HG03108 (cell line): ENCODE measurements around the gene TMEM163.
"Not testable (repeated sequence)": the region's sequence is repeated elsewhere in the genome, so short reads cannot be mapped to it uniquely, and the experiment has no call there.

Experiments used
- ATAC-seq: cut with Tn5 transposase; IDR thresholded peaks from one replicate; pipeline ENCODE4 v1.9.1; 2021; ENCODE audit warnings: moderate library complexity; ENCODE audit not compliant: unreplicated experiment

Gene TMEM163

DNA sequence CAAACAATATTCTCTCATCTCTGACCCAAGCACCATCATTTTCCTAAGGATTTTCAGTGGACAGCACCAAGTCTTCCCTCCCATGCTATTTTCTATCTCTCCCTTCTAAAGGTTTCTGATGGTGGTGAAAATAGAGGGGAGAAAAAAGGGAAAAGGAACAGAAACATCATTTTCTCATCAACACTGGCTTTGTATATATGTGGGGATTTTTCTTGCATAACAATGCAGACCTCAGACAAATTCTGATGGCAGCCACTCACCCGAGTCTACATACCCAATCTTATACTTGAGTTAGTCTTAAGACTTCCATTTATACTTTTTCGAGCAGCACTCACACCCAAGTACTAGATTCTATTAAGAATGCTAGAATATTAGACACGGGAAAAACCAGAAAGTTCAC lies 95.8 kb downstream of the TMEM163 start:
- ATAC-seq, result no peak

DNA sequence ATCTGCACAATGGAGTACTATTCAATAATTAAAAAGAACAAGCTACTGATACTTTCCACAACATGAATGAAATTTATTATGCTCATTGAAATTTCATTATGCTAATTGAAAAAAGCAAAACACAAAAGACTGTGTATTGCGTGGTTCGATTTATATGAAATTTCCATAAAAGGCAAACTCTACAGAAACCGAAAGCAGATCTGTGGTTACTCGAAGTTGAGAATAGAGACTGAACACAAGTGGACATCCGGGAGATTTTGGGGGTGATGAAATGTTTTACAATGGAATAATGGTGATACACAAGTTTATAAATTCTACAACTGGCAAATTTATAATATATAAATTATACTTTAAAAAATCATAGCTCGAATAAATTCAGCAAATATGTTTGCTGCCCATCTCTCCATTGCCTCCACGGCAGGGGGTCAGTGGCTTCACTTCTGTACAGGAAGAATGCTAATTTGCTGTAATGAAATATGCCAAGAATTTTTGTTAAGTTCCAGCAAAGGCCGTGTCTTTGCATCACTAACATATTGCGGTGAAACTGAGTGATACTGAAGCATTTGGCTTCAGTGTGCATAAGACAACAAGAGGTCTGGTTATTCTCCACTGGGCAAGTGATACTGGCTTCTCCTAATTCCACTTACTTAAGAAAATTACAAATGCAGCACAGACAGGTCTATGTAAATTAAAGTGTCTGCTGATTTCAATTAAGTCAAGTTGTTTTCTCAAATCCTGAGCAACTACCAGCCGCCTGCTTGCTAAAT lies 96.7 kb downstream of the TMEM163 start:
- ATAC-seq, result no peak

DNA sequence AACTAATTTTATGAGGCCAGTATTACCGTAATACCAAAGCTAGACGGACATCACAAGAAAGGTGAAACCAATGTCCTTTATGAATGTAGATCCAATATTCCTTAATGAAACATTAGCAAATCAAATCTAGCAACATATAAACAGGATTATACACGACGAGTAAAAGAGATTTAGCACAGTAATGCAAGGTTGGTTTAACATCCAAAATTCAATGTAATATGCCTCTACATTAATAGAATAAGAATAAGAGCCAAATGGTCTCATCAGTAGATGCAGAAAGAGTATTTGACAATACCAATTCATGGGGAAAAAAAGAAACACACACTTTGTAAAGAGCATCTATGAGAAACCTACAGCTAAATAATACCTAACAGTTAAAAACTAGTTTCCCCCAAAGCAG lies 99.5 kb downstream of the TMEM163 start:
- ATAC-seq, result no peak

DNA sequence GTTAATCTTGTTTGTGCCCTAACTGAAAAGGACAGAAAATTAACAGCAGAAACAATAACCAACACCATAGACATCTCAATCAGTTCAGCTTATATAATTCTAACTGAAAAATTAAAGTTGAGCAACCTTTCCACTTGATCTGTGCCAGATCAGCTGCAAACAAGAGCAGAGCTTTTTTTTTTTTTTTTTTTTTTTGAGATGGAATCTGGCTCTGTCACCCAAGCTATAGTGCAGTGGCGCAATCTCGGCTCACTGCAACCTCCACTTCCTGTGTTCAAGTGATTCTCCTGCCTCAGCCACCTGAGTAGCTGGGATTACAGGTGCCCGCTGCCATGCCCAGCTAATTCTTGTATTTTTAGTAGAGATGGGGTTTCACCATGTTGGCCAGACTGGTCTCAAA lies 103.3 kb downstream of the TMEM163 start:
- ATAC-seq, result not testable (repeated sequence)

DNA sequence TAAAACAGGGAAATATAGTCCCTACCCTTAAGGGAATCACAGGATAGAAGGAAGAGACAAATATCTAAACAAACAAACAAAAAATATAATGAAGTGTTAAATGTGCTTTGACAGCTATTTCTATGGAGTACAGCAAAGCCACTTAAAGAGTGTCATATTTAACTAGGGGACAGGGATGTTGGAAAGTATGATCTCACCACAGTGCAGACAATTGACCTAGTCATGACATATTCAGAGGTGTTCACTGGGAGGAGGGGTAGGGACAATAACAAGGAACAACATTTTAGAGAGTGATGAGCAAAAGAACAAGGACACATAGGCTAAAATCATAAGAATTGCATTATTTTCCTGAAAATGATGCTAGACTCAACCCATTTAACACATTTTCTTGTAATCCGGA lies 107.5 kb downstream of the TMEM163 start:
- ATAC-seq, result no peak

DNA sequence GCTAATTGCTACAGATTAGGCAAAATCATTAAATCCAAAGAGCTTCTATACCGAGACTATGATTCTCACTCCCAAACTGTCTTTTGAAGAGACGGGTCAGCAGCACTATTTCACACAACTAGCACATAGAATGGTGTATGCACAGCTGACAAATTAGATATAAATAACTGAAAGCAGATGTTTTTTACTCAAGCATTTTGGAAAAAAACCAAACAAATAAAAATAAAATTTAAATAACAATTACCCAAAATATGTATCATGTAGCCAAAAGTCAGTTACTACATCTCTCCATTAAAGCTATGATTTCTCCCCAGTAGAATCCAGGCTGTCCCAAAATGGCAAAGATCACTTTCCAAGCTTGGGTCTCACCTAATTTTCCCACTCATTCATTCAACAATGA lies 107.9 kb downstream of the TMEM163 start:
- ATAC-seq, result no peak

DNA sequence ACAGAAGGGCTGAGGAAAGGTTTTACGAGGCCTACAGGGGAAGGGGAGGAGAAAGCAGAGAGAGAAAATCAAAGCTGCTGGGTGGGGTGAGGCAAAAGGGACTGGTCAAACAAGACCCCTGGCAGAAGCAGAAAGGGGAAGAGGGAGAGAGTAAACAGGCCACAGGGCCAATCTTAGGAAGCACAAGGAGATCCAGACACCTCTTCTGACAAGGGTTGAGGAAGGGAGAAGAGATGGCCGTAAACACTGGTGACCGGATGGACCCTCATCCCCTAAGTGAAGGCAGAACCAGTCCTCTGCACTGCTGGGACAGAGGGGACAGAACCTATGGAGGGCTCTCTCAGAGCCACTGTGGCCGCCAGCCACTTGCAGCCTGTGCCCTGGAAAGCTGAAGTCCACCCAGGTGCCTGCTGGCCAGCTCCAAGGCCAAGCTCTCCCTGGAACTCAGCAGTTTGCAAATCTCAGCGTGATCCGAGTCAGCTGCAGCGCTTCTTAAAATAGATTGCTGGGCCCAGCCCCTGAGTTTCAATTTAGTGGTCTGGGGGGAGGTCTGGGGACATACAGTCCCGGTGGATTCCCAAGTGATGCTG lies 108.8 kb downstream of the TMEM163 start:
- ATAC-seq, result no peak

DNA sequence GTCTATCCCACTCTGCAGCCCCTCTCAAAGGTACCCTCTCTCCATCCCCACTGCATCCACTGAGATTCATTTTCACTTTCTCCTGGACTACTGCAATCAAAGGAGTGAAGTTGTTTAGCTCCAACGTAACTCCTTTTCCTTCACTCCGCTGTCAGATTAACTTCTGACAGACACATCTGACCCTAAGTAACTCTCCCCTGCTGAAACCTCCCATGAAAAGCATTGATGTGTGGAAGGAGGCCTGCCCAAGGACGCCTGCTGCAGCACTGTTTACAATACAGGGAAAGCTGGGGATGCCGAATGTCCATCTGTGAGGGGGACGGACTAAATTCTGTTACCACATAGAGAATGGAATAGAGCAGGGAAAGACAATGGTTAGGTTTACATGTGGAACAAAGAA lies 114.8 kb downstream of the TMEM163 start:
- no peak for ATAC-seq

DNA sequence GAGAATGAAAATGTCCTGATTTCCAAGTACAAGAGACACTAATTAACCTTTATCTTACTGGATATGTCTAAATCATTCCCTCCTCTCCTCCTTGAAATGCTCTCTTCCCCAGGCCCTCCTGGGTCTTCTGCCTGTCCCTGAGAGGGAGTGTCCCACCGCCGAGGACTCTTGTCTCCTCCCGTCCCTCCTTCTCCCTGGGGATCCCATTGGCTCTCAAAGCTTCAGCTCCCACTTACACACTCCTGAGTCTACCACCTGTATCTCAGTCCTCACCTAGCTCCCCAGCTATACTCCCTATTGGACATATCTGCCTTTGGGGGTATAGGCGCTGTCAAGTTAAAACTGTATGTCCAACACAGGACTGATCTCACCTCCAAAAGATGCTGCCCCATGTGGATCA lies 116.1 kb downstream of the TMEM163 start:
- ATAC-seq, result no peak

DNA sequence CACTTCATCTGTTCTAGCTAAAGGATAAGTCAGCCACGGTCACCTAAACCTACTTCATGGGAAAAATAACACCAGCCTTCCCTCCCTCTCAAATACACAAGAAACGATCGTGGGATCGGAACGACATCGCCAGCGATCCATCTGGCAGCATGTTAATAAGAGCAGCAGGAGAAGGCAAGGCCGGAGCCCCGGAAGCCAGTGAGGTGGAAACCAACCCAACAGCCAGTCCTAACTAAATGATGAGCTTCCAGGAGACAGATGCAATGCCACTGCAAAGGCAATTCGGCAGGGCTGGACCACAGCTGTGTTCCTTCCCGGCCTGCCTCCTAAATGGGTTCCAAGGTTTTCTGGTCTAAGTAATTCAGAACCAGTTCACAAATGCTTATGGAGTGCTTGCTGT lies 117.5 kb downstream of the TMEM163 start:
- no peak for ATAC-seq

DNA sequence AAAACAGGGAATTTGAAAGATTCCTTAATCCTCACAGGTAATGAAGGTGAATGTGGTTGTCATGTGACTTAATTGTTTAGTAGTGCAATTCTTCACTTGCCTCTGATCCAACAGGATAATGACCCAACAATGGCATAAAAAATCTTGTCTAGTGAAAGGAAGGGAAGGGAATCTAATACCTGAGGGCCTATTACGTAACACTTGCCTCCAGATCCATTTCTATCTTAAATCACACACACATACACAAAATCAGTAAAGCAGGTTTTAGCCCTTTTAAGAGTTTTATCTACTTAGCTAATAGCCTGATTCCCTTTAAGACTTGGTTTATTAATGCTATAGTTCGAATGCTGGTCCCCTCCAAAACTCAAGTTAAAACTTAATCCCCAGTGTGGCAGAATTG lies 118.6 kb downstream of the TMEM163 start:
- ATAC-seq, result no peak

DNA sequence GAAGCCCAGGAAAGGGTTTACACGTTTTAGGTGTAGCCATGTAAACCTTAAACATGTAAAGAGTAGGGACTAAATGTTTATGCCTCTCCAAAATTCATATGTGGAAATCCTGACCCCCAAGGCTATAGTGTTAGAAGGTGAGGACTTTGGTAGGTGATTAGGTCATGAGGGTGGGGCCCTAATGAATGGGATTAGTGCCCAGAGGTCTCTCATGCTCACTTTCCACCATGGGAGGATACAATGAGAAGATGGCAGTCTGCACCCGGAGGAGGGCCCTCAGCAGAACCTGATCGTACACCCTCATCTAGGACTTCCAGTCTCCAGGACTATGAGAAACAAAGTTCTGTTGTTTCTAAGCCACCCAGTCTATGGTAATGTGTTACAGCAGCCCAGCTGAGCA lies 119.6 kb downstream of the TMEM163 start:
- no peak for ATAC-seq

DNA sequence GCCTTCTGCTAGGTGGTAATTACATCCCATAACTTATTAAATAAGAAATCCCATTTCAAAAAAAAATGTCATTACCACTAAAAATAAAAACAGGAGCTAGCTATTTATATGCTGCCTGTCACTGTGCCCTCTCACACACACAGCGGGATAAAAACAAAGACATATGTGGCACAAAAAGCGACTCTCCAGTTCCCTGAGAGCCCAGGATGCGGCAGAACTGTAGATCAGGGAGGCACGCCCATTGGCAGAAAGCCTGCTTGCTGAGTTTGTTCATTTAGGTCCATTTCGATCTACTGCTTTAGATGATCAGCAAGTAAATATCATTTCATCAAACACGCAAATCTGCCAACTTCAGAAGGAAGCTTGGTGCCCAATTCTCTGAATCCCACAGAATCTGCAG lies 124.4 kb downstream of the TMEM163 start:
- ATAC-seq, result no peak

DNA sequence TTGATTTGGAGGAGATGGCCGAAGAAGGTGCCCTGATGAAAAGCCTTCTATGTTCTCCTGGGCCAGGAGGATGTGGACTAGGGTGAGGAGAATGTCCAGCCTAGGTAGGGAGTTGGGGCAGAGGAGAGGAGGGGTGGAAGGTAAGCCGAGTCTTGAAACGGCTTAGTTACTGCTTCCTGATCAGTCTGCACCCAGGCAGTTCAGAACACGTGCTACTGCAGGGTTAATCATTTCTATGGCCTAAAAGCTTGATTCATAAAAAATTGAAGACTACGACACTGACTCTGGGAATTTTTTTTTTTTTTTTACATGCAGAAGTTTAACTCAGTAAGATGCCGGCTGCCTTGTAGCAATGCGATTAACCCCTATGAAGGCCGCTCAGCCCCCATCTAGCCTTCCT lies 125.3 kb downstream of the TMEM163 start:
- ATAC-seq, result no peak

DNA sequence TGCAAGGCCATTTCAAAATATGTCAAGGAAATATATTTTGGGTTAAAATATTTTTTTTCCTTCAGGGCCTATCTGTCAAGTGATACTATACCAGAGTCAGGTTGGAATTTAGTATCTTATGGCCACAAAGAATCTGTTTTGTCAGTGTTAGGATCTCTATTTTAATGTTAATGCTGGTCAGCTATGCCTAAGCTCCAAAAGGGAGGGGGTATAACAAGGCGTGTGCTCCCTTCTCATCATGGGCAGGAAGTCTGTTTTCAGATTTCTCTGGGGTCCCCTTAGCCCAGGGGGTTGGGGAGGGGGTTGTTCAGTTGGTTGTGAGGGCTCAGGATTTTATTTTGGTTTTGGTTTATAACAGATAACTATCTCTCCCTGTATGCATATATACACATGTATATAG lies 126.4 kb downstream of the TMEM163 start:
- ATAC-seq, result no peak

DNA sequence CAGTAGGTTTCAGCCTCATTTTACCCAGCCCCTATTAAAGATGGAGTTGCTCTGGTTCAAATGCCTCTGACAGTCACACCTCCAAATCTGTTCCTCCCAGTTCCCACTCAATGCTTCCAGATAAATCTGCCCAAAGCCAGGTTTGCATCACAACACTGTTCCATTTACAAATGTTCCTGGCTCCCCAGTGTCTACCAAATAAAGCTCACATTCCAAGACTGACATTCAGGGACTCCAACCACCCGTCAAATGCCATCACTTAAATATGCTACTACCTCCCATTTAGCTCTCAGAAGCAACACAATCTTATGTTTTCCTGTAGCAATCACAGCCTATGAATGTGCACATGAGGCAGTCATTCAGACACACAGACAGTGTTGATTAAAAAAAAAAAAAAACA lies 127.3 kb downstream of the TMEM163 start:
- ATAC-seq, result no peak

DNA sequence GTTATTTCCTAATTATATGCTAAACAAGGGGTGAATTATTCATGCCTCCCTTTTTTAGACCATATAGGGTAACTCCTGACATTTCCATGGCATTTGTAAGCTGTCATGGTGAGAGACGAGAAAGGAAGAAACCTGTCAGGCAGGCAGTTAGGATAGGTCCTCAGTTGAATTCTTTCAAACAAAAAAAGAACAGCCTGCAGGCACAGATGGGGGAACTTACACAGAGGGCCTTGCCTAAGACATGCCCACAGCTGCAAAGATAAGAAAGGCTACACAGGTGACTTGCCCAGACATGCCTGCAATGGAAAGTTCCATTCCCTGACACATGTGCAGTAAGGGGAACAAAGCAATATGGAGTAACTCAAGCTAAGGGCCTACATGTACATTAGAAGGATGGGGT lies 128.1 kb downstream of the TMEM163 start:
- ATAC-seq, result no peak

DNA sequence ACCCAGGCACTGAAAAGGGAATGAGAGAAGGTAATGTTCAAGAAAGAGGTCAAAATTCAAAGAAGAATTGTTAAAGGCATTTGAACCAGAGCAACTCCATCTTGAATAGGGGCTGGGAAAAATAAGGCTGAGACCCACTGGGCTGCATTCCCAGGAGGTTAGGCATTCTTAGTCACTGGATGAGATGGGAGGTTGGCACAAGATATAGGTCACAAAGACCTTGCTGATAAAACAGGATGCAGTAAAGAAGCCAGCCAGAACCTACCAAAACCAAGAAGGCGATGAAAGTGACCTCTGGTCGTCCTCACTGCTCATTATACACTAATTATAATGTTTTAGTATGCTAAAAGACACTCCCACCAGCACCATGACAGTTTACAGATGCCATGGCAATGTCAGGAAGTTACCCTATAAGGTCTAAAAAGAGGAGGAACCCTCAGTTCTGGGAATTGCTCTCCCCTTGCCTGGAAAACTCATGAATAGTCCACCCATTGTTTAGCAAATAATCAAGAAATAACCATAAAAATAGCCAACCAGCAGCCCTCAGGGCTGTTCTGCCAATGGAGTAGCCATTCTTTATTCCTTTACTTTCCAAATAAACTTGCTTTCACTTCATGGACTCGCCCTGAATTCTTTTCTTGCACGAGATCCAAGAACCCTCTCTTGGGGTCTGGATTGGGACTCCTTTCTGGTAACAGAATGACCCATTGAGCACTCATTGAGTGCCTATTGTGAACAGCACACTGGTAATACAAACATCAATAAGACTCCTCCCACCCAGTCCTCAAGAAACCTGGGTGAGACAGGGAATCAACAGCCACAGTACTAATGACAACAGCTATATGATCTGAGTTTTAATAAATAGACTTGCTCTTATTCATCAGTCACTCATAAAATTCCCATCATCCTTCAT lies 129.4 kb downstream of the TMEM163 start:
- not testable (repeated sequence) for ATAC-seq

DNA sequence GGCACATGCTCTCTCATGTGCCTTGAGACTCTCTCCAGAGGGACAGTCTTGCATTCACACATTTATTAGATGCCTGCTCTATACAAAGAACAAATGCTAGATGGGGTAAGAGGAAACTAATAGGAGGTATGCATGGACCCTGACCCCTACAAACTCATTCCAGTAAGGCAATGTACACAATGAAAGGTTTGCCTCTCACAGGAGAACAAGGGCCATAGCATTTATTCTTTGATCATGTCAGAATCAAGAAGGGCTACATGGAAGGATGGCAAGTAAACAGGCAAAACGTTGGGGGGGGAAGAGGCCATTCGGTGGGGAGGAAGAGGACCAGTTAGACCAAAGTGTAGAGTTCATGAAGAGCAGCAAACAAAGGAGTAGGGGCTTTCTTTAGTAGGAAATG lies 130.2 kb downstream of the TMEM163 start:
- no peak for ATAC-seq

DNA sequence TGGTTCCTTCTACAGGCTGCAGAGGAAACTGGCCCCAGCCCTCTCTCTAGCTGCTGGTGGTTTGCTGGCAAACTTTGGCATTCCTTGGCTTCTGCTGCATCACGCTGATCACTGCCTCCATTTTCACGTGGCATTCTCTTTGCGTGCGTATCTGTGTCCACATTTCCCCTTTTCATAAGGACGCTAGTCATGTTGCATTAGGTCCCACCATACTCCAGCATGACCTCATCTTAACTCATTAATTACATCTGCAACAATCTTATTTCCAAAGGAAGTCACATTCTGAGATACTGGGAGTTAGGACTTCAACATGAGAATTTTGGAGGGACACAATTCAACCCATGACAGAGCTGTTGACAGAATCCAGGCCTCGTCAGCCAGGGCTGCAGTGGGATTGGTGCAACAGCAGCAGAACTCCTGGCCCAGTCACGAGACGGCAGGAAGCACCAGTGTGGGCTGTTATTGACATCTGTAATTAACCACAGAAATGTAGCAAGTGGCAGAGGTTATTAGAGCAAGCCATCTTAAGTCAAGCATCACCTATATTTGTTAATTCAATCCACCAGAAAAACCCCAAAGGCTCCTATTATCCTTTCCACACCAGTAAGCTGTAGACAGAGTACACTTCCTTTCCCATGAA lies 132.4 kb downstream of the TMEM163 start:
- no peak for ATAC-seq

DNA sequence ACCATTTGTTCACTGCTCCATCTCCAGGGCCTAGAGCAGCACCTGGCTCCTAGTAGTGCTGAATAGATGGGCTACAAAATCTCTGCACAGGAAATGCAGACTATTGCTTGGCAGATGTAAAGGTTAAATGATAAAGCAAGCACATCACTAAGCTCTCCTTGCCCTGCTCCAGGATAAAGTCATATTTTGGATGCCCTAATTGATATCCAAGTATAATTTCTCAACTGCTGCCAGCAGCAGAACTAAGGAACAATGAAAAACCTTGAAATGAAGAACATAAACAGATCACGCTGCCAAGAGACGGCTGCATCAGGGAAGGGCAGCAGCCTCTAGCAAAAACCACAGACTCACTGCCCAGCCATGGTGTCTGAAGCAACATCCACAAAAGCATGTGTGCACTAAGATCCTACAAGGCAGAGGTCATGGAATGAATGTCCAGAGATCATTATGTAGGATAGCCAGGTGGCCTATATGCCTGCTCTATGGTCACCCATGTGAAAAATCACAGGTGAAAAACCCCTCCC lies 134.7 kb downstream of the TMEM163 start:
- ATAC-seq, result no peak
